Mucosa of rectum (tissue), 2 donors: Measurements from ENCODE around the gene PUS7.
"Not testable (repeated sequence)": the region's sequence is repeated elsewhere in the genome, so short reads cannot be mapped to it uniquely, and the experiment has no call there.

Source experiments
- H3K27ac ChIP-seq, 2 donors: one replicate each; pipeline ENCODE4 v1.7.0; 2013; ENCODE audit warnings: inconsistent platforms in 2 of 2, low read depth in 2 of 2, low read length in 2 of 2
- H3K27me3 ChIP-seq, 2 donors: one replicate each; pipeline ENCODE4 v1.7.0; 2013; ENCODE audit warnings: low read length in 2 of 2; ENCODE audit not compliant: control insufficient read depth in 2 of 2, insufficient read depth in 2 of 2
- H3K36me3 ChIP-seq, 2 donors: one replicate each; pipeline ENCODE4 v1.7.0; 2013; ENCODE audit warnings: low read length in 2 of 2; ENCODE audit not compliant: control insufficient read depth in 2 of 2, insufficient read depth in 2 of 2
- H3K4me1 ChIP-seq, 2 donors: one replicate each; pipeline ENCODE4 v1.7.0; 2013; ENCODE audit warnings: low read length in 2 of 2, mild to moderate bottlenecking in 1 of 2; ENCODE audit not compliant: control insufficient read depth in 2 of 2, insufficient read depth in 2 of 2
- H3K4me3 ChIP-seq, 2 donors: one replicate each; pipeline ENCODE4 v1.7.0; 2013; ENCODE audit warnings: low read length in 2 of 2
- H3K9ac ChIP-seq, 2 donors: one replicate each; pipeline ENCODE4 v1.7.0; 2013; ENCODE audit warnings: low read length in 2 of 2, low read depth in 1 of 2, mild to moderate bottlenecking in 1 of 2
- H3K9me3 ChIP-seq, 2 donors: one replicate each; pipeline ENCODE4 v1.7.0; 2013; ENCODE audit warnings: low read length in 2 of 2; ENCODE audit not compliant: control insufficient read depth in 2 of 2
- donor health status: healthy.
- donor health status: Normal muscosa, but diverticular disease.

Gene PUS7

GRCh38 chr7:105450870-105451269, 71.2 kb downstream of the PUS7 start:
- not testable (repeated sequence) for H3K4me1 ChIP-seq, H3K27me3 ChIP-seq, H3K9me3 ChIP-seq, H3K9ac ChIP-seq, H3K36me3 ChIP-seq, H3K4me3 ChIP-seq, H3K27ac ChIP-seq

- H3K36me3 ChIP-seq: no peaks in the 10 kb centered on the region
- H3K27me3 ChIP-seq: no peaks in the 10 kb centered on the region
- no peaks in the 10 kb centered on the region for H3K4me1 ChIP-seq
- no peaks in the 10 kb centered on the region for H3K9me3 ChIP-seq
- no peak overlapping the region for H3K27ac ChIP-seq
- no peak overlapping the region for H3K9ac ChIP-seq
- no peak overlapping the region for H3K4me3 ChIP-seq
These were observed 71.8 kb downstream of the PUS7 start for GRCh38 chr7:105450177-105450861.

- Histone ChIP-seq H3K9ac (no peak overlapping the region), H3K4me1 (no peaks in the 10 kb centered on the region), H3K27ac (no peak overlapping the region), H3K4me3 (no peak overlapping the region), H3K9me3 (no peaks in the 10 kb centered on the region), H3K36me3 (no peaks in the 10 kb centered on the region), H3K27me3 (no peaks in the 10 kb centered on the region)
These were observed 73.9 kb downstream of the PUS7 start for GRCh38 chr7:105448181-105448580.

- Histone ChIP-seq H3K4me1 (no peaks in the 10 kb centered on the region), H3K9me3 (no peaks in the 10 kb centered on the region), H3K27me3 (no peaks in the 10 kb centered on the region), H3K9ac (no peak overlapping the region), H3K36me3 (no peaks in the 10 kb centered on the region), H3K4me3 (no peak overlapping the region), H3K27ac (no peak overlapping the region)
These were observed 77.6 kb downstream of the PUS7 start for GRCh38 chr7:105444342-105444987.

GRCh38 chr7:105442214-105442613, 79.9 kb downstream of the PUS7 start:
- H3K36me3 ChIP-seq, H3K27ac ChIP-seq, H3K4me3 ChIP-seq: not testable (repeated sequence)

GRCh38 chr7:105439174-105439893, 82.7 kb downstream of the PUS7 start:
- H3K9ac ChIP-seq: no peak overlapping the region
- peaks cover 0 to 3% of the 10 kb centered on the region in 2 donors for H3K4me1 ChIP-seq
- peak overlapping the region; percentile 3 to 16 for H3K27ac ChIP-seq
- H3K4me3 ChIP-seq: no peak overlapping the region
- H3K36me3 ChIP-seq: no peaks in the 10 kb centered on the region
- H3K9me3 ChIP-seq: no peaks in the 10 kb centered on the region
- H3K27me3 ChIP-seq: no peaks in the 10 kb centered on the region

More at GRCh38 chr7:105442214-105442613, 79.9 kb downstream of the PUS7 start:
- H3K9me3 ChIP-seq, H3K4me1 ChIP-seq, H3K9ac ChIP-seq, H3K27me3 ChIP-seq: not testable (repeated sequence)

- Histone ChIP-seq H3K4me1 (peaks cover 0 to 3% of the 10 kb centered on the region in 2 donors), H3K27ac (no peak overlapping the region), H3K36me3 (no peaks in the 10 kb centered on the region), H3K4me3 (no peak overlapping the region), H3K9me3 (no peaks in the 10 kb centered on the region), H3K9ac (no peak overlapping the region), H3K27me3 (no peaks in the 10 kb centered on the region)
These were observed 83.3 kb downstream of the PUS7 start for GRCh38 chr7:105438847-105439173.

GRCh38 chr7:105438254-105438653, 83.8 kb downstream of the PUS7 start:
- H3K9ac ChIP-seq: no peak overlapping the region
- H3K27me3 ChIP-seq: no peaks in the 10 kb centered on the region
- H3K27ac ChIP-seq: no peak overlapping the region
- H3K9me3 ChIP-seq: no peaks in the 10 kb centered on the region
- no peak overlapping the region for H3K4me3 ChIP-seq
- H3K4me1 ChIP-seq: peaks cover 0 to 3% of the 10 kb centered on the region in 2 donors
- no peaks in the 10 kb centered on the region for H3K36me3 ChIP-seq

GRCh38 chr7:105437356-105437755, 84.7 kb downstream of the PUS7 start:
- H3K27me3 ChIP-seq, H3K9me3 ChIP-seq, H3K9ac ChIP-seq, H3K4me3 ChIP-seq, H3K36me3 ChIP-seq, H3K4me1 ChIP-seq, H3K27ac ChIP-seq: not testable (repeated sequence)

GRCh38 chr7:105429746-105430612, 92.1 kb downstream of the PUS7 start:
- Histone ChIP-seq H3K27me3 (no peaks in the 10 kb centered on the region), H3K4me3 (no peak overlapping the region), H3K36me3 (no peaks in the 10 kb centered on the region), H3K27ac (no peak overlapping the region), H3K9ac (no peak overlapping the region), H3K4me1 (peaks cover 0 to 3% of the 10 kb centered on the region in 2 donors), H3K9me3 (no peaks in the 10 kb centered on the region)
